A549 (cell line): Measurements from ENCODE around the gene ICE2. TPM values are rescaled to one million over a fixed set of nuclear protein-coding genes. Genes with fewer than 3 reads are reported as not detected.

ENCODE experiments used
- ATAC-seq, 2 experiments: fragments of 200-7000 bp in 1 of 2; fragments of >200 bp in 1 of 2; cut with Nextera tagmentation in 1 of 2; cut with Tn5 transposase in 1 of 2; 3 replicates each; pipeline versions ENCODE4 v1.8.0 to v1.9.1; 2018 to 2020; ENCODE audit warnings: mild to moderate bottlenecking in 1 of 2, moderate library complexity in 1 of 2
- CTCF ChIA-PET: fragments of 300-600 bp; sonication (Branson Sonifier 250); formaldehyde crosslinking; extraction: SDS; loops from one replicate; lab custom pipeline; 2021; ENCODE audit warnings: antibody characterized with exemption, inconsistent platforms; lab: Yijun Ruan, JAX
- POLR2A ChIA-PET: fragments of 350-600 bp; formaldehyde crosslinking; extraction: SDS; loops from one replicate; lab custom pipeline; 2021; ENCODE audit warnings: antibody characterized with exemption, inconsistent platforms; lab: Yijun Ruan, JAX
- DNase-seq, 2 experiments: peaks; one replicate each; pipeline versions ENCODE4 v3.0.0 to v3.0.0-alpha.2; 2011 to 2016; ENCODE audit warnings: low read depth in 1 of 2, low spot score in 1 of 2
- FAIRE-seq: peaks from 2 replicates; lab custom pipeline; 2011; peaks lifted over from hg19 to GRCh38; lab: Jason Lieb, UNC
- H3K27ac ChIP-seq, 2 experiments: fragments of >200 bp; sonication (Bioruptor Twin); formaldehyde crosslinking; 3 replicates each; pipeline ENCODE4 v1.5.1; 2016 to 2017
- H3K4me1 ChIP-seq: fragments of >200 bp; sonication (Bioruptor Twin); formaldehyde crosslinking; 3 replicates; pipeline ENCODE4 v1.6.1; 2016
- H3K4me2 ChIP-seq: fragments of >200 bp; sonication (Bioruptor Twin); formaldehyde crosslinking; 3 replicates; pipeline ENCODE4 v1.6.1; 2016
- H3K4me3 ChIP-seq: fragments of >200 bp; sonication (Bioruptor Twin); formaldehyde crosslinking; 3 replicates; pipeline ENCODE4 v1.5.1; 2016
- H3K9me3 ChIP-seq: fragments of >200 bp; sonication (Bioruptor Twin); formaldehyde crosslinking; 3 replicates; pipeline ENCODE4 v1.6.1; 2016
- CBX2 ChIP-seq: fragments of 200-600 bp; sonication (generic); IDR thresholded peaks from 2 replicates; pipeline ENCODE4 v1.6.1; 2016; ENCODE audit warnings: low read depth, mild to moderate bottlenecking, borderline replicate concordance
- CHD2 ChIP-seq: fragments of 150-350 bp; IDR thresholded peaks from 2 replicates; pipeline ENCODE4 v1.6.1; 2014; ENCODE audit warnings: low read length; ENCODE audit not compliant: partially characterized antibody
- ESRRA ChIP-seq: fragments of 150-350 bp; IDR thresholded peaks from 2 replicates; pipeline ENCODE4 v1.6.1; 2014; ENCODE audit warnings: mild to moderate bottlenecking, low read length, borderline replicate concordance
- FOSB ChIP-seq: fragments of 250-450 bp; sonication (Bioruptor Pico); IDR thresholded peaks from 2 replicates; pipeline ENCODE4 v1.5.0; 2020; ENCODE audit warnings: mild to moderate bottlenecking, moderate library complexity
- FOSL2 ChIP-seq, 2 experiments: fragments of 450-650 bp in 1 of 2; fragments of >200 bp in 1 of 2; sonication (Bioruptor Twin) in 1 of 2; formaldehyde crosslinking; IDR thresholded peaks; 2 replicates each; pipeline versions ENCODE4 v1.5.0 to v1.6.1; 2016 to 2020; ENCODE audit warnings: mild to moderate bottlenecking in 1 of 2, moderate library complexity in 1 of 2
- FOXS1 ChIP-seq: fragments of 250-450 bp; sonication (Bioruptor Pico); IDR thresholded peaks from 2 replicates; pipeline ENCODE4 v1.5.0; 2020; ENCODE audit warnings: mild to moderate bottlenecking, moderate library complexity
- GATA3 ChIP-seq: IDR thresholded peaks from 2 replicates; pipeline ENCODE4 v1.6.1; 2012; ENCODE audit warnings: borderline replicate concordance
- HOXA7 ChIP-seq: fragments of 250-450 bp; sonication (Bioruptor Pico); IDR thresholded peaks from 2 replicates; pipeline ENCODE4 v1.5.0; 2020; ENCODE audit warnings: mild to moderate bottlenecking, moderate library complexity
- HOXB13 ChIP-seq: fragments of 250-450 bp; sonication (Bioruptor Pico); IDR thresholded peaks from 2 replicates; pipeline ENCODE4 v1.5.0; 2020; ENCODE audit warnings: low read depth, mild to moderate bottlenecking, moderate library complexity
- JUN ChIP-seq, 2 experiments: fragments of >200 bp; sonication (Bioruptor Twin); formaldehyde crosslinking; IDR thresholded peaks; 2 replicates in 1 of 2; 3 replicates in 1 of 2; pipeline ENCODE4 v1.6.1; 2016 to 2017
- KDM1A ChIP-seq: fragments of 200-600 bp; sonication (generic); IDR thresholded peaks from 2 replicates; pipeline ENCODE4 v1.6.1; 2016; ENCODE audit warnings: low read depth, mild to moderate bottlenecking
- MYC ChIP-seq: IDR thresholded peaks from 2 replicates; pipeline ENCODE4 v1.6.1; 2012; ENCODE audit warnings: mild to moderate bottlenecking, inconsistent platforms, low read length, improper control_type of control experiment, borderline replicate concordance
- RCOR1 ChIP-seq: fragments of 150-350 bp; IDR thresholded peaks from 2 replicates; pipeline ENCODE4 v1.6.1; 2014; ENCODE audit warnings: antibody characterized with exemption, low read length, low read depth
- REST ChIP-seq: fragments of 200-600 bp; sonication (generic); IDR thresholded peaks from 2 replicates; pipeline ENCODE4 v1.6.1; 2016; ENCODE audit warnings: antibody characterized with exemption, mild to moderate bottlenecking, moderate library complexity
- RFX5 ChIP-seq: fragments of 450-650 bp; IDR thresholded peaks from 2 replicates; pipeline ENCODE4 v1.7.1; 2014; ENCODE audit warnings: antibody characterized with exemption, mild to moderate bottlenecking, moderate library complexity
- RNF2 ChIP-seq: fragments of 200-600 bp; sonication (generic); IDR thresholded peaks from 2 replicates; pipeline ENCODE4 v1.6.1; 2016; ENCODE audit warnings: low read depth, mild to moderate bottlenecking, antibody characterized with exemption, moderate library complexity, borderline replicate concordance
- ZSCAN20 ChIP-seq: fragments of 250-450 bp; sonication (Bioruptor Pico); IDR thresholded peaks from 2 replicates; pipeline ENCODE4 v1.8.0; 2022; ENCODE audit warnings: mild to moderate bottlenecking, moderate library complexity
- WGBS: methylation state at CpG from one replicate; pipeline ENCODE4 v1.1.6; 2017; ENCODE audit errors: missing lambda C conversion rate; 5-methylcytosine and 5-hydroxymethylcytosine counted together
- polyA plus RNA-seq, 4 experiments: library from polyadenylated mRNA; depleted of rRNA in 3 of 4; stranded (reverse); fragments of >200 nt; fragmentation: RNase III in 1 of 4; extraction: RNeasy Plus Mini Kit Qiagen cat#74134 plus additional on column Dnase treatment in 1 of 4; gene quantifications; 2 replicates in 3 of 4; 3 replicates in 1 of 4; pipeline ENCODE4 v1.2.3, GENCODE V29; 2011 to 2017
- TF ChIP-seq, protein P1 (sequence below): fragments of >200 bp; sonication (Bioruptor Twin); formaldehyde crosslinking; IDR thresholded peaks from 3 replicates; pipeline ENCODE4 v1.5.1; 2016
- TF ChIP-seq, protein P2 (sequence below): fragments of 250-450 bp; sonication (Bioruptor Pico); IDR thresholded peaks from 2 replicates; pipeline ENCODE4 v1.5.0; 2020; ENCODE audit warnings: low read depth, mild to moderate bottlenecking, moderate library complexity
- TF ChIP-seq, protein P3 (sequence below): fragments of >200 bp; sonication (Bioruptor Twin); formaldehyde crosslinking; IDR thresholded peaks from 2 replicates; pipeline ENCODE4 v1.6.1; 2016
- TF ChIP-seq, protein P4 (sequence below): fragments of 150-350 bp; IDR thresholded peaks from 2 replicates; pipeline ENCODE4 v1.6.1; 2014; ENCODE audit warnings: low read depth, mild to moderate bottlenecking, low read length

ICE2 gene
- polyA plus RNA-seq, 2 of the 4 experiments (the other 2 are of a cell fraction) = 43.1 to 87.6 TPM

GRCh38 chr15:60511351-60512031 is 32.5 kb upstream of the ICE2 start:
- no peak overlapping the region for H3K4me2 ChIP-seq
- 83% methylated on average over 21 of the region's 21 CpGs for WGBS
- DNase-seq = no peak
- no peaks in the 10 kb centered on the region for H3K9me3 ChIP-seq
- H3K4me1 ChIP-seq = 0 out of 3 replicates have a peak, but pooled peaks cover 3% of the 10 kb centered on the region
- ChIA-PET POLR2A (no interaction called here), CTCF (interaction anchor here (1.0 to 20.0 kb wide), 5 partner anchors 8 to 151 kb away, joined by 3 to 277 read pairs (median 3); no protein-coding TSS in a partner anchor)
- H3K4me3 ChIP-seq = no peak overlapping the region
- H3K27ac ChIP-seq = no peak overlapping the region
- no peak for ATAC-seq
- FAIRE-seq = no peak
- TF ChIP-seq, protein P1, sequence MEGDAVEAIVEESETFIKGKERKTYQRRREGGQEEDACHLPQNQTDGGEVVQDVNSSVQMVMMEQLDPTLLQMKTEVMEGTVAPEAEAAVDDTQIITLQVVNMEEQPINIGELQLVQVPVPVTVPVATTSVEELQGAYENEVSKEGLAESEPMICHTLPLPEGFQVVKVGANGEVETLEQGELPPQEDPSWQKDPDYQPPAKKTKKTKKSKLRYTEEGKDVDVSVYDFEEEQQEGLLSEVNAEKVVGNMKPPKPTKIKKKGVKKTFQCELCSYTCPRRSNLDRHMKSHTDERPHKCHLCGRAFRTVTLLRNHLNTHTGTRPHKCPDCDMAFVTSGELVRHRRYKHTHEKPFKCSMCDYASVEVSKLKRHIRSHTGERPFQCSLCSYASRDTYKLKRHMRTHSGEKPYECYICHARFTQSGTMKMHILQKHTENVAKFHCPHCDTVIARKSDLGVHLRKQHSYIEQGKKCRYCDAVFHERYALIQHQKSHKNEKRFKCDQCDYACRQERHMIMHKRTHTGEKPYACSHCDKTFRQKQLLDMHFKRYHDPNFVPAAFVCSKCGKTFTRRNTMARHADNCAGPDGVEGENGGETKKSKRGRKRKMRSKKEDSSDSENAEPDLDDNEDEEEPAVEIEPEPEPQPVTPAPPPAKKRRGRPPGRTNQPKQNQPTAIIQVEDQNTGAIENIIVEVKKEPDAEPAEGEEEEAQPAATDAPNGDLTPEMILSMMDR = no peak
- TF ChIP-seq CBX2 (no peak), FOXS1 (CRISPR knock-in tag) (no peak), JUN (IDR thresholded peaks at IDR 0.05) (no peak), RCOR1 (no peak), CHD2 (no peak)
- TF ChIP-seq, protein P2, sequence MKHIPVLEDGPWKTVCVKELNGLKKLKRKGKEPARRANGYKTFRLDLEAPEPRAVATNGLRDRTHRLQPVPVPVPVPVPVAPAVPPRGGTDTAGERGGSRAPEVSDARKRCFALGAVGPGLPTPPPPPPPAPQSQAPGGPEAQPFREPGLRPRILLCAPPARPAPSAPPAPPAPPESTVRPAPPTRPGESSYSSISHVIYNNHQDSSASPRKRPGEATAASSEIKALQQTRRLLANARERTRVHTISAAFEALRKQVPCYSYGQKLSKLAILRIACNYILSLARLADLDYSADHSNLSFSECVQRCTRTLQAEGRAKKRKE = no peak

GRCh38 chr15:60510006-60510405 is 31.1 kb upstream of the ICE2 start:
- Histone ChIP-seq H3K4me3 (no peak overlapping the region), H3K9me3 (no peaks in the 10 kb centered on the region), H3K27ac (no peak overlapping the region), H3K4me2 (no peak overlapping the region), H3K4me1 (0 out of 3 replicates have a peak, but pooled peaks cover 3% of the 10 kb centered on the region)
- POLR2A ChIA-PET = no interaction called here
- WGBS = 76% methylated on average over 5 of the region's 5 CpGs
- ATAC-seq = no peak
- CTCF ChIA-PET = interaction anchor here (0.6 to 20.0 kb wide), 8 partner anchors 10 to 407 kb away, joined by 3 to 277 read pairs (median 4); no protein-coding TSS in a partner anchor
- no peak for DNase-seq
- peak; percentile 46 for FAIRE-seq
- TF ChIP-seq FOSL2 (IDR thresholded peaks at IDR 0.05) (no peak), FOSL2 (CRISPR knock-in tag; IDR thresholded peaks at IDR 0.05) (no peak), ESRRA (no peak), ZSCAN20 (CRISPR knock-in tag) (no peak)
- TF ChIP-seq, protein P3, sequence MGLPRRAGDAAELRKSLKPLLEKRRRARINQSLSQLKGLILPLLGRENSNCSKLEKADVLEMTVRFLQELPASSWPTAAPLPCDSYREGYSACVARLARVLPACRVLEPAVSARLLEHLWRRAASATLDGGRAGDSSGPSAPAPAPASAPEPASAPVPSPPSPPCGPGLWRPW = no peak
- TF ChIP-seq, protein P4, sequence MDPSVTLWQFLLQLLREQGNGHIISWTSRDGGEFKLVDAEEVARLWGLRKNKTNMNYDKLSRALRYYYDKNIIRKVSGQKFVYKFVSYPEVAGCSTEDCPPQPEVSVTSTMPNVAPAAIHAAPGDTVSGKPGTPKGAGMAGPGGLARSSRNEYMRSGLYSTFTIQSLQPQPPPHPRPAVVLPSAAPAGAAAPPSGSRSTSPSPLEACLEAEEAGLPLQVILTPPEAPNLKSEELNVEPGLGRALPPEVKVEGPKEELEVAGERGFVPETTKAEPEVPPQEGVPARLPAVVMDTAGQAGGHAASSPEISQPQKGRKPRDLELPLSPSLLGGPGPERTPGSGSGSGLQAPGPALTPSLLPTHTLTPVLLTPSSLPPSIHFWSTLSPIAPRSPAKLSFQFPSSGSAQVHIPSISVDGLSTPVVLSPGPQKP = no peak

DNA sequence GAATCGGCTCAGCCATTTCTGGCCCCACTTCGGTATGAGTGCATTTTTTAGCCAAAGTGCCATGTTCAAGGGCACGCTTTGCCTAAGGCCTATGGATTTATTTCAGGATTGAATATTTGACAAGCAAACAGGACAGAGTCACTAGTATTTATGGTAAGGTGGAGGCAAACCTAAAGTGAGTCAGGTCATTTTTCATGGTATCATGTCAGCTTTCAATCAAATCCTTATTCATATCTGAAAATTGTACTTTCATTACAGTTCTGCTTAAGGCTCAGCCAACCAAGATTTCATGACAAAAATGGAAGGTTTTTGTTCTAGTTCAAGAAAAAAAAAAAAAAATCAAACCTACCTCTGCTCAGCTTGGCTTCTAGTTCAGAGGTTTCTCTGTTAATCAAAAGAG is 30.5 kb upstream of the ICE2 start:
- POLR2A ChIA-PET = no interaction called here
- no peak for DNase-seq
- Histone ChIP-seq H3K27ac (no peak overlapping the region), H3K9me3 (no peaks in the 10 kb centered on the region), H3K4me1 (0 out of 3 replicates have a peak, but pooled peaks cover 3% of the 10 kb centered on the region), H3K4me3 (no peak overlapping the region), H3K4me2 (no peak overlapping the region)
- ATAC-seq = no peak
- peak; percentile 68 for FAIRE-seq
- 89% methylated on average over 3 of the region's 3 CpGs for WGBS
- CTCF ChIA-PET = interaction anchor here (0.6 to 20.0 kb wide), 12 partner anchors 10 to 1325 kb away, joined by 3 to 277 read pairs (median 4); no protein-coding TSS in a partner anchor
- no peak for TF ChIP-seq KDM1A
- no peak for TF ChIP-seq GATA3
- TF ChIP-seq MYC = no peak
- no peak for TF ChIP-seq ESRRA
- no peak for TF ChIP-seq RFX5
- TF ChIP-seq HOXA7 (CRISPR knock-in tag) = no peak
- no peak for TF ChIP-seq REST
- no peak for TF ChIP-seq FOSB
- TF ChIP-seq, protein P2 = no peak
- TF ChIP-seq HOXB13 = no peak
- no peak for TF ChIP-seq RNF2
